H1 (cell line): ENCODE data around the gene PLA2G15. TPM values are rescaled to one million over a fixed set of nuclear protein-coding genes. Genes with fewer than 3 reads are reported as not detected.

Source experiments
- FOSL1 ChIP-seq: IDR thresholded peaks from 2 replicates; pipeline ENCODE4 v1.6.1; 2011; ENCODE audit warnings: mild to moderate bottlenecking, low read depth, low read length, moderate library complexity; ENCODE audit not compliant: insufficient read depth
- SIN3A ChIP-seq, 2 experiments: IDR thresholded peaks in 1 of 2; conservative IDR thresholded peaks in 1 of 2; 2 replicates each; pipeline ENCODE4 v1.6.1; 2011 to 2012; ENCODE audit warnings: low read length in 2 of 2, improper control_type of control experiment in 1 of 2, low read depth in 1 of 2, mild to moderate bottlenecking in 1 of 2
- polyA plus RNA-seq, 7 experiments: library from polyadenylated mRNA; depleted of rRNA in 3 of 7; stranded (reverse) in 5 of 7; unstranded in 2 of 7; fragments of >200 nt in 5 of 7; fragments of 200-250 nt in 2 of 7; gene quantifications; 1 replicate in 5 of 7; 2 replicates in 1 of 7; 4 replicates in 1 of 7; pipeline versions ENCODE4 v1.2.1 to v1.2.3, GENCODE V29; 2011 to 2013; ENCODE audit warnings: missing spikeins in 2 of 7, mixed read lengths in 2 of 7
- total RNA-seq: library from RNA; stranded (reverse); fragmentation: NEBNext Ultra II Directional; extraction: Animal tissue kit (Norgen Biotek cat#: 25700); gene quantifications from 2 replicates; pipeline ENCODE4 v1.2.1, GENCODE V29; 2021

PLA2G15 gene
- total and polyA plus RNA-seq, 2 of the 8 experiments (the other 6 are each of a cell fraction or from before 2014, with no cell fraction given) = 11.2 to 12.0 TPM

DNA sequence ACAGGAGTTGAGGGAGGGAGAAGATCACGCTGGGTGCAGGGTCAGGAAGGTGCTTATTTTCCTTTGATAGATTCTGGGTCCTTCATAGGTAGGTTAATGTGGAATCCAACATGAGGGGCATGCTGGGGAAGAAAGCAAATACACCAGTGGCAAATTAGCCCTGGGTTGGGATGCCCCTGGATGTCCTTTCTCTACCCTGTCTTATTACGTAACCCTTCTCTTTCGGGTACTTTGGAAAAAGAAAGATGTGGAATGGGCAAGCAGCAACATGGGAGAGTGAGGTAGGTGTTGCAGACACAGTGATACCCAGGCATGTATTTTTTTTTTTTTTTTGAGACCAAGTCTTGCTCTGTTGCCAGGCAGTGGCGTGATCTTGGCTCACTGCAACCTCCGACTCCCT lies 28.3 kb downstream of the PLA2G15 start (continued):
- no peak for TF ChIP-seq SIN3A (conservative IDR thresholded peaks at IDR 0.05 in 1 of 2, IDR thresholded peaks at IDR 0.05 in 1 of 2; ENCODE audit: low read depth in 1 of 2, low read length in 2 of 2)
- no peak for TF ChIP-seq FOSL1
